ENCODE measurements around the gene GIMAP8.

GIMAP8 gene

GRCh38 chr7:150412016-150412415 is 38.4 kb upstream of the GIMAP8 start:
- DNase-seq: no peak

- DNase-seq: no peak
Measured at GRCh38 chr7:150412518-150413488, 37.6 kb upstream of the GIMAP8 start.

DNA sequence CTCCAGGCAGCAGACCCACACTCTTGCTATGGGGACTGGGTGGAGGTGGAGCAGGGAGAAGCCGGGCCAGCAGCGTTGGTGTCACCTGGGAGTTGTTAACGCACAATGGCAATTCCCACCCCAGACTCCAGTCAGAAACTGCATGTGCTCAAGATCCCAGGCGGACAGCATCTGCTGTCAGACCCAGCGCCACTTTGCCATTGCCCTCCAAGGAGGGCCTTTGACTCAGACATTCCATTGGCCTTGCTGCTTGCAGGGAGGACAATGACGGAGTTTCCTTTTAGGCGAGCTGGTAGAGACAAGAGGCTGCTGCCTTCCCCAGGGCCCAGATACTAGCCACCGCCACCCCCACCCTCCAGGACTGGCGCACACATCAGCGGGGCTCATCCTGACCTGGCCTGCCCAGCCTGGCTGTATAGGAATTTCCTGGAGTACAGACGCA is 36.8 kb upstream of the GIMAP8 start:
- DNase-seq: no peak

GRCh38 chr7:150415161-150416153 is 35.0 kb upstream of the GIMAP8 start:
- DNase-seq: no peak

GRCh38 chr7:150417239-150417638 is 33.2 kb upstream of the GIMAP8 start:
- DNase-seq: no peak

DNA sequence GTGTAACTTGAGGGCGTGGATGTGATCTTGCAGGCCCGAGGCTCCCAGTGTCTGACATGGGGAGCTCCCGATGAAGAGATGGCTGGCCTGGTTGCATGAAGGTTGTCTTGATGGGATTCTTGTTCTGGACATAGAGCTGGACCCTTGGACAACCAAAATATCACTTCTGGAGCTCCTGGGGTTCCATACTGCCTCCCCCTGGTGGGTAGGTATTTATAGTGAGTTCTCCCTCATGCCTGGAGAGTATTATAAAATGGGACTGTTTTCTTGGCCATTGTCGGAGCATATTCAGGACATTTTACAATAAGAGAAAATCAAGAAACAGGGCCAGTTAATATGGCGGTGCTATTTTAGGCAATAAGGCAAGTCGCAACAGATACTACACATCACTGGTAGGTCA is 32.6 kb upstream of the GIMAP8 start:
- DNase-seq: no peak

GRCh38 chr7:150420242-150420641 is 30.2 kb upstream of the GIMAP8 start:
- DNase-seq: no peak

GRCh38 chr7:150420987-150421674 is 29.3 kb upstream of the GIMAP8 start:
- DNase-seq: peak; percentile 90

- DNase-seq: no peak
Measured at GRCh38 chr7:150421831-150422230, 28.6 kb upstream of the GIMAP8 start.

- no peak for DNase-seq
Measured at GRCh38 chr7:150425670-150426069, 24.8 kb upstream of the GIMAP8 start.

GRCh38 chr7:150428671-150429451 is 21.6 kb upstream of the GIMAP8 start:
- peak; percentile 96 for DNase-seq

DNA sequence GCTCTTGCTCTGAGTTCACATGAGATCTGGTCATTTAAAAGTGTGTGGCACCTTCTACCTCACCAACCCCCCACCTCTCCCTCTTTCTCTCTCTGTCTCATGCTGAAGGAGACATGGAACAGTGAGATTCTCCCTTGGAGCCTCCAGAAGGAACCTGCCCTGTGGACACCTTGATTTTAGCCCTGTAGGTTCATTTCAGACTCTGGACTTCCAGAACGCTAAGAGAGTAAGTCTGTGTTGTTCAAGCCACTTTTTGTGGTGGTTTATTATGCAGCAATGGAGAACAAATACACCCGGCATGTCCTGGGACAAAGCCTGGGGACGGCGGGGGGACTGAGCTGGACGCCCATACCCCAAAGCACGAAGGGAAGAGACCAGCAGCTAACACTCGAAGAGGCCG is 20.7 kb upstream of the GIMAP8 start:
- no peak for DNase-seq

DNA sequence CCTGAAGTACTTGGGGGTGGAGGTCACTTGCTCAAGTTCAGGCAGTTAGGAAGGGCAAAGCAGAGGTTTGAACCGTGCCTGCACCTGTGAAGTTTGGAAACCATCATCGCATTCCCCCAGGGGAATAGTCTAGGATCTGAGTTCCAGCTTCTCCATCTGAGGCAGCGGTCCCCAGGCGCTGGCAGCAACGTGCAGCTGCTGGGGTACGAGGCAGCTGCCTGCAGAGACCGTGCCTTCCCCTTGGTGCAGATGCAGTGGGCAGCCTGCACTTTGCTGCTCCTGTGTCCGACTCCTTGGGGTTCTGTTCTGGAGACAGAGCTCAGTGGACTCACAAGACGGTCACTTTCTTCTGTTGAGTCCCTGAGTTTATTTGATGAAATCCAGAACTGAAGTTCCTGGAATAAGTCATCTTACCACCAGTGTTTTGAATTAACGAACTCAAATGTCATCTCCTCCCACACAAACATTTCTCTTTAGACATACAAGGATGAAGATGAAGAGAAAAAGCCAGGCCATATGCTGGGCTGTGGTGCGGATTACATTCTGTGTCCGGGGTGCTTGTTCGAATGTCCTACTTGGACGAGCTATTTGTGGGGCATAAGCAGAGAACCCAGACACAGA is 19.9 kb upstream of the GIMAP8 start:
- DNase-seq: no peak

- no peak for DNase-seq
Measured at GRCh38 chr7:150431839-150432658, 18.4 kb upstream of the GIMAP8 start.

DNA sequence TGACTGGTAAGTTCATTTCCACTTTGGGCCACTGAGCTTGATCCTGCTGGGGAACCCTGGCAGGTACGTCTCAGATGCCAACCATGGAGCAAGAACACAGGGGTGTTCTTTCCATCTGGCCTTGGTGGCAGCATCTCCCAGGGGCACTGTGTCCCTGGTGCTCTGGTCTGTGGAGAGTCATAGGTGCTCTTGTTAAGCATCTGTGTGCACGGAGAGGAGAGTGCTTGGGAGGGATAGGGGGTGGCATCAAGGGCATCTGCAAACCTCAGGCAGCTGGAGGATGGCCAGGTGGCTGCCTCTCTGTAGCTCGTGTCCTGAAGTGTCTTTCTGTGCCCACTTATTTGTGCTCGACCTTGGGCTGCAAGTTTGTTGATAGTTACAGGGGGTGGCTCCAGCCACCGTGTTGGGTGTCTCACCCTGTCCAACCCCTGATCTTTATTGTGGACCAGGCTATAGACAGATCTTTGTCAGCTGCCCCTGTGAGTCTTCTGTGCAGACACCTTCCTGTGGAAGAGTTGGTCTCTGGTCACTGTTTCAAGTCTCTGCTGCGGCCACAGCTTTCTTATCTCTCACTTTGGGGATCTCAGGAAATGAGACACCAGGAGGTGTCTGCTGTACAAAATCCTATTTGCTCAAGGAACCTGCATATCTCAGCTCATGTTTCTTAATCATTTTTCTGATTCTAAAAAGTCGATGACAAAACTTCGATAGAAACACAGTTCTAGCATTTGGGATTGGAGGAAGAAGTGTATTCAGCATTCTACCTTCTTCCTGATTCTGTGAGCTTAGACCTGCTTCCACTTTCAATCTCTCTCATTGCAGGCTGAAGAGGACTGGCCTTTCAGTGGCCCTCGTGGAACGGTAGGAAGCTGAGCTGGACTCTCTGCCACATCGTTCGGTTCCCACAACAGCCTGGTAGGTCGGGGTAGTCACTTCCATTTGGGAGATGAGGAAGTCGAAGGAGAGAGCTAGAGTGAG is 17.2 kb upstream of the GIMAP8 start:
- DNase-seq: peak in 1 of 2 experiments; percentile 9

- DNase-seq: no peak
Measured at GRCh38 chr7:150434240-150434639, 16.2 kb upstream of the GIMAP8 start.

GRCh38 chr7:150435047-150435389 is 15.4 kb upstream of the GIMAP8 start:
- DNase-seq: no peak

DNA sequence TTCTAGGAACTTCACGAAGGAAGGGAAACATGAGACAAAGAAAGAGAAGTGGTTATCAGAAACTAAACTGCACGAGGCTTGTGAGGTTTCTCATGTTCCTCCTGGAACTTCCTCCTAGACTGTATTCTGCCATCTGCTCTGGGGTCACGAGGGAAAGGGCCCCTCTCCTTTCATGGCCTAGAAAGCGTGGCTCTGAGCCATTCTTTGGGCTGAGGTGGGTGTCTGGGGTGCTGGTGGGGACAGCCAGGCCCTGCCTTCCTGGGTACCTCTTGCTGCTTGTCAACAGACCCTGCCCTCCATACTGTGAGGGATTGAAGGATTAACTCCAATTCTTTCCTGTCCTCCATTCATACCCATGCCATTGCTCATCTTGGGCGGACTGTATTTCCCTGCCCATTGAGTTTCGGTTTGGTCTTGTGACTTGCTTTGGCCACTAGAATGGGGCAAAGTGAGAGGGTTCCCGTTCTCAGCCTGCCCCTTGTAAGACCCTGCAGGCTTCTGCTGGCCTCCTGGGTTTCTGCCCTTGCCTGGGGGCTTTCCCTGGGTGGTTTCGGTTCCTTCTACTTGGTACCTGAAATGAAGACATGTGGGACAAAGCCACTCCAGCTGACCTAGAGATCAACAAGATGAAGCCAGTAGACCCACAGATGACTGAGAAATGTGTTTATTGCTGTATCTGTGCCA is 14.9 kb upstream of the GIMAP8 start:
- peak; percentile 81 to 87 for DNase-seq

DNA sequence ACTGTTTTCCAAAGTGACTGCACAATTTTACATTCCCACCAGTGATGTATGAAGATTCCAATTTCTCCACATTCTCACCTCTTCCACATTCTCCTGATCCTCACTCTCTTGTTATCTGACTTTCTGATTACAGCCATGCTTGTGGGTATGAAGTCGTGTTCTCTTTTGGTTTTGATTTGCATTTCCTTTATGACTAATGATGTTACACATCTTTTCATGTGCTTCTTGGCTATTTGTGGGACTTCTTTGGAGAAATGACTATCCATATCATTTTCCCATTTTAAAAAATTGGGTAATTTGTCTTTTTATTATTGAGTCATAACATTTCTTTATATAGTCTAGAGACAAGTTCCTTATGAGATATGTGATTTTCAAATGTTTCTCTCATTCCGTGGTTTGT is 10.5 kb upstream of the GIMAP8 start:
- no peak for DNase-seq
